A549 (cell line): ENCODE data around the gene LDLRAD4.

ENCODE experiments used
- CBX2 ChIP-seq: fragments of 200-600 bp; sonication (generic); IDR thresholded peaks from 2 replicates; pipeline ENCODE4 v1.6.1; 2016; ENCODE audit warnings: low read depth, mild to moderate bottlenecking, borderline replicate concordance
- CHD2 ChIP-seq: fragments of 150-350 bp; IDR thresholded peaks from 2 replicates; pipeline ENCODE4 v1.6.1; 2014; ENCODE audit warnings: low read length; ENCODE audit not compliant: partially characterized antibody
- FOXS1 ChIP-seq: fragments of 250-450 bp; sonication (Bioruptor Pico); IDR thresholded peaks from 2 replicates; pipeline ENCODE4 v1.5.0; 2020; ENCODE audit warnings: mild to moderate bottlenecking, moderate library complexity
- HDAC2 ChIP-seq: fragments of 200-600 bp; sonication (generic); IDR thresholded peaks from 2 replicates; pipeline ENCODE4 v1.6.1; 2016
- MYC ChIP-seq: IDR thresholded peaks from 2 replicates; pipeline ENCODE4 v1.6.1; 2012; ENCODE audit warnings: mild to moderate bottlenecking, inconsistent platforms, low read length, improper control_type of control experiment, borderline replicate concordance
- PHF8 ChIP-seq: fragments of 200-600 bp; sonication (generic); IDR thresholded peaks from 2 replicates; pipeline ENCODE4 v1.6.1; 2016; ENCODE audit warnings: low read depth, mild to moderate bottlenecking, antibody characterized with exemption, moderate library complexity, borderline replicate concordance
- POLR2A ChIP-seq: IDR thresholded peaks from 2 replicates; pipeline ENCODE4 v1.6.1; 2012; ENCODE audit warnings: mild to moderate bottlenecking, low read length
- RAD21 ChIP-seq, 2 experiments: fragments of >200 bp in 1 of 2; sonication (Bioruptor Twin) in 1 of 2; formaldehyde crosslinking in 1 of 2; IDR thresholded peaks in 1 of 2; conservative IDR thresholded peaks in 1 of 2; 2 replicates in 1 of 2; 3 replicates in 1 of 2; pipeline ENCODE4 v1.6.1; 2012 to 2018; ENCODE audit warnings: inconsistent platforms in 1 of 2
- RCOR1 ChIP-seq: fragments of 150-350 bp; IDR thresholded peaks from 2 replicates; pipeline ENCODE4 v1.6.1; 2014; ENCODE audit warnings: antibody characterized with exemption, low read length, low read depth
- TFCP2L1 ChIP-seq: fragments of 250-450 bp; sonication (Bioruptor Pico); IDR thresholded peaks from 2 replicates; pipeline ENCODE4 v1.5.0; 2021; ENCODE audit warnings: mild to moderate bottlenecking
- ZFP36 ChIP-seq: fragments of 450-650 bp; IDR thresholded peaks from 2 replicates; pipeline ENCODE4 v1.6.1; 2014; ENCODE audit warnings: borderline replicate concordance; ENCODE audit not compliant: partially characterized antibody
- TF ChIP-seq, protein P1 (sequence below): fragments of >200 bp; sonication (Bioruptor Twin); formaldehyde crosslinking; IDR thresholded peaks from 3 replicates; pipeline ENCODE4 v1.5.1; 2016
- TF ChIP-seq, protein P2 (sequence below): fragments of 150-350 bp; IDR thresholded peaks from 2 replicates; pipeline ENCODE4 v1.6.1; 2014; ENCODE audit warnings: low read depth, mild to moderate bottlenecking, low read length
- TF ChIP-seq, protein P3 (sequence below): IDR thresholded peaks from 2 replicates; pipeline ENCODE4 v1.6.1; 2012; ENCODE audit warnings: low read depth, borderline replicate concordance

DNA sequence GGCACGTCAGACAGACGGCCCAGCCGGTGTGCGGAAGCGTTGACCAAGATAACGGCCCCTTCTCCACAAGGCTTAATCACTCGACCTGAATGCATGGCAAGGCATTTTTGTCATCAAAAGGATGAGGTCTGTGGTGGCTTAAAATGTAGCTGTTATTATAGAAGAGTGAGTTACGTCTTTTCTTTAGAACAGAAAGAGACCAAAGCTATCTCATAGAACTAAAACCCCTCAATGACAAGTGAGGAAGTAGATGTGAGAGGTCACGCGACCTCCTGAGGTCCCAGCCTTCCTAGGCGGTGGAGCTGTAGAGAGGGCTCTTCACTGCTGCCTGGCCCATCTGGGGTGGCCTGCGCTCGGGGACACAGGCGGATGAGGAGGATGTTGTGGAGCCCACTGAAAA is 75.7 kb downstream of the LDLRAD4 start:
- TF ChIP-seq PHF8 (no peak), RAD21 (conservative IDR thresholded peaks at IDR 0.05 in 1 of 2, IDR thresholded peaks at IDR 0.05 in 1 of 2) (no peak), TFCP2L1 (CRISPR knock-in tag) (no peak), CHD2 (no peak), POLR2A (no peak), HDAC2 (no peak), MYC (no peak), CBX2 (no peak), FOXS1 (no peak), ZFP36 (no peak), RCOR1 (no peak)
- TF ChIP-seq, protein P1, sequence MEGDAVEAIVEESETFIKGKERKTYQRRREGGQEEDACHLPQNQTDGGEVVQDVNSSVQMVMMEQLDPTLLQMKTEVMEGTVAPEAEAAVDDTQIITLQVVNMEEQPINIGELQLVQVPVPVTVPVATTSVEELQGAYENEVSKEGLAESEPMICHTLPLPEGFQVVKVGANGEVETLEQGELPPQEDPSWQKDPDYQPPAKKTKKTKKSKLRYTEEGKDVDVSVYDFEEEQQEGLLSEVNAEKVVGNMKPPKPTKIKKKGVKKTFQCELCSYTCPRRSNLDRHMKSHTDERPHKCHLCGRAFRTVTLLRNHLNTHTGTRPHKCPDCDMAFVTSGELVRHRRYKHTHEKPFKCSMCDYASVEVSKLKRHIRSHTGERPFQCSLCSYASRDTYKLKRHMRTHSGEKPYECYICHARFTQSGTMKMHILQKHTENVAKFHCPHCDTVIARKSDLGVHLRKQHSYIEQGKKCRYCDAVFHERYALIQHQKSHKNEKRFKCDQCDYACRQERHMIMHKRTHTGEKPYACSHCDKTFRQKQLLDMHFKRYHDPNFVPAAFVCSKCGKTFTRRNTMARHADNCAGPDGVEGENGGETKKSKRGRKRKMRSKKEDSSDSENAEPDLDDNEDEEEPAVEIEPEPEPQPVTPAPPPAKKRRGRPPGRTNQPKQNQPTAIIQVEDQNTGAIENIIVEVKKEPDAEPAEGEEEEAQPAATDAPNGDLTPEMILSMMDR, result no peak
- TF ChIP-seq, protein P2, sequence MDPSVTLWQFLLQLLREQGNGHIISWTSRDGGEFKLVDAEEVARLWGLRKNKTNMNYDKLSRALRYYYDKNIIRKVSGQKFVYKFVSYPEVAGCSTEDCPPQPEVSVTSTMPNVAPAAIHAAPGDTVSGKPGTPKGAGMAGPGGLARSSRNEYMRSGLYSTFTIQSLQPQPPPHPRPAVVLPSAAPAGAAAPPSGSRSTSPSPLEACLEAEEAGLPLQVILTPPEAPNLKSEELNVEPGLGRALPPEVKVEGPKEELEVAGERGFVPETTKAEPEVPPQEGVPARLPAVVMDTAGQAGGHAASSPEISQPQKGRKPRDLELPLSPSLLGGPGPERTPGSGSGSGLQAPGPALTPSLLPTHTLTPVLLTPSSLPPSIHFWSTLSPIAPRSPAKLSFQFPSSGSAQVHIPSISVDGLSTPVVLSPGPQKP, result no peak
- TF ChIP-seq, protein P3, sequence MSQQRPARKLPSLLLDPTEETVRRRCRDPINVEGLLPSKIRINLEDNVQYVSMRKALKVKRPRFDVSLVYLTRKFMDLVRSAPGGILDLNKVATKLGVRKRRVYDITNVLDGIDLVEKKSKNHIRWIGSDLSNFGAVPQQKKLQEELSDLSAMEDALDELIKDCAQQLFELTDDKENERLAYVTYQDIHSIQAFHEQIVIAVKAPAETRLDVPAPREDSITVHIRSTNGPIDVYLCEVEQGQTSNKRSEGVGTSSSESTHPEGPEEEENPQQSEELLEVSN, result no peak
